H9 (cell line): ENCODE data around the gene B4GALNT2. TPM values are rescaled to one million over a fixed set of nuclear protein-coding genes. Genes with fewer than 3 reads are reported as not detected.

Experiments
- DNase-seq: peaks from one replicate; pipeline ENCODE4 v3.0.0-alpha.2; 2017
- H2AFZ ChIP-seq: one replicate; pipeline ENCODE4 v1.6.1; 2013; ENCODE audit warnings: mild to moderate bottlenecking, low read length, control low read depth, moderate library complexity
- H2AK5ac ChIP-seq: 2 replicates; pipeline ENCODE4 v1.6.1; 2013; ENCODE audit warnings: low read length, control low read depth, mixed read lengths; ENCODE audit not compliant: insufficient read length
- H2BK120ac ChIP-seq: one replicate; pipeline ENCODE4 v1.6.1; 2013; ENCODE audit warnings: low read depth, mild to moderate bottlenecking, low read length, control low read depth, inconsistent platforms; ENCODE audit not compliant: poor library complexity, severe bottlenecking
- H2BK12ac ChIP-seq: 2 replicates; pipeline ENCODE4 v1.6.1; 2013; ENCODE audit warnings: low read length, control low read depth, mixed read lengths, low read depth; ENCODE audit not compliant: insufficient read length
- H2BK15ac ChIP-seq: 2 replicates; pipeline ENCODE4 v1.6.1; 2013; ENCODE audit warnings: low read depth, low read length, control low read depth
- H2BK20ac ChIP-seq: one replicate; pipeline ENCODE4 v1.6.1; 2013; ENCODE audit warnings: low read depth, mild to moderate bottlenecking, low read length, control low read depth, inconsistent platforms; ENCODE audit not compliant: poor library complexity, severe bottlenecking
- H2BK5ac ChIP-seq: 2 replicates; pipeline ENCODE4 v1.6.1; 2013; ENCODE audit warnings: low read length, control low read depth, mixed read lengths; ENCODE audit not compliant: insufficient read length
- H3K14ac ChIP-seq: 2 replicates; pipeline ENCODE4 v1.6.1; 2013; ENCODE audit warnings: low read length, control low read depth; ENCODE audit not compliant: insufficient read depth
- H3K18ac ChIP-seq: 2 replicates; pipeline ENCODE4 v1.6.1; 2013; ENCODE audit warnings: low read depth, mild to moderate bottlenecking, mixed read lengths, low read length, control low read depth; ENCODE audit not compliant: insufficient read length
- H3K23ac ChIP-seq: 2 replicates; pipeline ENCODE4 v1.6.1; 2013; ENCODE audit warnings: low read length, control low read depth, mixed read lengths, low read depth; ENCODE audit not compliant: insufficient read length
- H3K23me2 ChIP-seq: 2 replicates; pipeline ENCODE4 v1.6.1; 2013; ENCODE audit warnings: low read depth, mild to moderate bottlenecking, mixed read lengths, low read length, control low read depth; ENCODE audit not compliant: insufficient read length, poor library complexity, severe bottlenecking
- H3K27ac ChIP-seq: 2 replicates; pipeline ENCODE4 v1.5.1; 2013; ENCODE audit warnings: low read length, control low read depth, mixed read lengths, low read depth; ENCODE audit not compliant: insufficient read length
- H3K27me3 ChIP-seq: 2 replicates; pipeline ENCODE4 v1.6.1; 2013; ENCODE audit warnings: low read length, control low read depth, inconsistent platforms; ENCODE audit not compliant: insufficient read depth
- H3K4ac ChIP-seq: 2 replicates; pipeline ENCODE4 v1.6.1; 2013; ENCODE audit warnings: low read depth, mild to moderate bottlenecking, control low read depth, inconsistent platforms, low read length, moderate library complexity
- H3K4me1 ChIP-seq: 2 replicates; pipeline ENCODE4 v1.6.1; 2013; ENCODE audit warnings: low read length, control low read depth, inconsistent platforms; ENCODE audit not compliant: insufficient read depth
- H3K4me2 ChIP-seq: 2 replicates; pipeline ENCODE4 v1.6.1; 2013; ENCODE audit warnings: low read length, control low read depth, mixed read lengths; ENCODE audit not compliant: insufficient read length, insufficient read depth
- H3K56ac ChIP-seq: 2 replicates; pipeline ENCODE4 v1.6.1; 2013; ENCODE audit warnings: low read depth, mild to moderate bottlenecking, mixed read lengths, low read length, control low read depth; ENCODE audit not compliant: insufficient read length
- H3K79me1 ChIP-seq: 2 replicates; pipeline ENCODE4 v1.6.1; 2013; ENCODE audit warnings: low read depth, mild to moderate bottlenecking, moderate library complexity, low read length, control low read depth, inconsistent platforms; ENCODE audit not compliant: insufficient read depth, poor library complexity, severe bottlenecking
- H3K79me2 ChIP-seq: 2 replicates; pipeline ENCODE4 v1.6.1; 2013; ENCODE audit warnings: low read length, control low read depth, inconsistent platforms; ENCODE audit not compliant: insufficient read depth
- H3K9ac ChIP-seq: 2 replicates; pipeline ENCODE4 v1.6.1; 2013; ENCODE audit warnings: low read length, control low read depth, mixed read lengths; ENCODE audit not compliant: insufficient read length; ENCODE audit errors: extremely low read depth
- H3K9me3 ChIP-seq: one replicate; pipeline ENCODE4 v1.6.1; 2013; ENCODE audit warnings: low read depth, low read length, inconsistent platforms; ENCODE audit not compliant: control insufficient read depth
- H3T11ph ChIP-seq: one replicate; pipeline ENCODE4 v1.6.1; 2013; ENCODE audit warnings: mild to moderate bottlenecking, low read length, control low read depth, inconsistent platforms
- H4K20me1 ChIP-seq: one replicate; pipeline ENCODE4 v1.6.1; 2013; ENCODE audit not compliant: control insufficient read depth, insufficient read length, insufficient read depth
- H4K5ac ChIP-seq: 2 replicates; pipeline ENCODE4 v1.6.1; 2013; ENCODE audit warnings: low read depth, mild to moderate bottlenecking, mixed read lengths, low read length, control low read depth; ENCODE audit not compliant: insufficient read length
- H4K8ac ChIP-seq: replicated peaks from 2 replicates; pipeline ENCODE4 v1.6.1; 2013; ENCODE audit warnings: low read length, control low read depth, mixed read lengths, low read depth; ENCODE audit not compliant: insufficient read length
- H4K91ac ChIP-seq: 2 replicates; pipeline ENCODE4 v1.6.1; 2013; ENCODE audit warnings: low read depth, mild to moderate bottlenecking, moderate library complexity, mixed read lengths, low read length, control low read depth; ENCODE audit not compliant: insufficient read length
- H3K27ac Mint-ChIP-seq, 3 experiments: 2 replicates in 2 of 3; 3 replicates in 1 of 3; pipeline ENCODE4 v1.8.0; 2020 to 2021; ENCODE audit warnings: mixed read lengths in 3 of 3, mild to moderate bottlenecking in 1 of 3, moderate library complexity in 1 of 3
- H3K27me3 Mint-ChIP-seq: 2 replicates; pipeline ENCODE4 v1.8.0; 2021; ENCODE audit warnings: low read depth, mild to moderate bottlenecking, moderate library complexity, mixed read lengths
- H3K36me3 Mint-ChIP-seq, 3 experiments: 2 replicates in 2 of 3; 3 replicates in 1 of 3; pipeline ENCODE4 v1.8.0; 2020 to 2021; ENCODE audit warnings: low read depth in 3 of 3, mixed read lengths in 3 of 3; ENCODE audit not compliant: insufficient read depth in 1 of 3
- H3K4me1 Mint-ChIP-seq, 2 experiments: 2 replicates each; pipeline ENCODE4 v1.8.0; 2020; ENCODE audit warnings: mixed read lengths in 2 of 2
- H3K4me3 Mint-ChIP-seq, 2 experiments: 2 replicates in 1 of 2; 3 replicates in 1 of 2; pipeline ENCODE4 v1.8.0; 2020 to 2021; ENCODE audit warnings: mild to moderate bottlenecking in 2 of 2, mixed read lengths in 2 of 2, moderate library complexity in 1 of 2
- H3K9me3 Mint-ChIP-seq, 2 experiments: 2 replicates in 1 of 2; 3 replicates in 1 of 2; pipeline ENCODE4 v1.8.0; 2020; ENCODE audit warnings: mild to moderate bottlenecking in 2 of 2, mixed read lengths in 2 of 2, moderate library complexity in 1 of 2
- WGBS: extraction: QIAGEN DNeasy Blood & Tissue Kit; methylation state at CpG from one replicate; pipeline ENCODE4 v1.1.7; 2013; ENCODE audit warnings: missing lambda C conversion rate, low lambda C conversion rate, mixed read lengths; ENCODE audit not compliant: insufficient read length; ENCODE audit errors: extremely low coverage; 5-methylcytosine and 5-hydroxymethylcytosine counted together
- total RNA-seq: library from RNA; stranded (reverse); gene quantifications from 2 replicates; pipeline ENCODE4 v1.2.1, GENCODE V29; 2021
- TF ChIP-seq, protein P1 (sequence below): fragments of 200-600 bp; sonication (generic); conservative IDR thresholded peaks from 3 replicates; pipeline ENCODE4 v1.8.0; 2021; ENCODE audit warnings: antibody characterized with exemption, mild to moderate bottlenecking

B4GALNT2 gene
- total RNA-seq, 1 experiment from 2014 or later, result not detected

DNA sequence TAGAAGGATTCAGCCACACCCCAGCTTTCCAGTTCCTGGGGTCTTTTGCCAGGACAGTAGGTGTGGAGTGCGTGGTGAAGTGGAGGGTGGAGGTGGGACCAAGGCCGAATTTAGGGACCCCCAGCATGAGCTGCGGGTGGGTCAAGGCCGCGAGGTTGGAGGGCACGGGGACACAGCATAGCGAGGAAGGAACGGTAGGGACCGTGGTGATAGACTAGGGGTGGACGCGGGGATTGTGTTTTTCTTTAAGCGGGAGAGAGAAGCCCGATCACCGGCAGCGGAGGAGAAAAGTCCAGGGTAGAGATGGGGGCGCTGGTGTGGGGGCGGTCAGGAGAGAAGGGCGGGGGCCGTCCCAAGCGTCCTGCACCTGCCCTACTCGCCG is 261 bp upstream of the B4GALNT2 start:
- H3K79me2 ChIP-seq, result no peaks in the 10 kb centered on the region
- no peak for DNase-seq
- no peaks in the 10 kb centered on the region for H4K20me1 ChIP-seq
- no peak overlapping the region for H3K27ac ChIP-seq
- peaks cover 13% of the 10 kb centered on the region for H3K23me2 ChIP-seq
- Mint-ChIP-seq H3K36me3 (peaks cover 11 to 28% (median 18%) of the 10 kb centered on the region in 3 experiments), H3K27ac (peak overlapping the region in 1 of 3 experiments; percentile 18; a peak in 1 of 7 replicates), H3K9me3 (peaks cover 25 to 32% of the 10 kb centered on the region in 2 experiments), H3K4me1 (peaks cover 3 to 5% of the 10 kb centered on the region in 2 experiments; a peak in 2 of 4 replicates), H3K27me3 (peaks cover 81% of the 10 kb centered on the region), H3K4me3 (peak overlapping the region; percentile 69 to 81)
- no peak overlapping the region for H3K56ac ChIP-seq
- no peak overlapping the region for H3T11ph ChIP-seq
- no peak overlapping the region for H2BK15ac ChIP-seq
- peak overlapping the region; percentile 47 for H3K4me2 ChIP-seq
- no peaks in the 10 kb centered on the region; the same call in 1 of the 2 replicates for H3K4me1 ChIP-seq
- H4K91ac ChIP-seq, result no peak overlapping the region
- no CpG with 5 or more reads among the region's 22 CpGs for WGBS
- peaks cover 18% of the 10 kb centered on the region; the same call in 1 of the 2 replicates for H3K27me3 ChIP-seq
- H2BK5ac ChIP-seq, result no peak overlapping the region
- H3K14ac ChIP-seq, result no peak overlapping the region
- no peak overlapping the region for H3K9ac ChIP-seq
- no peak overlapping the region for H2BK20ac ChIP-seq
- TF ChIP-seq, protein P1, sequence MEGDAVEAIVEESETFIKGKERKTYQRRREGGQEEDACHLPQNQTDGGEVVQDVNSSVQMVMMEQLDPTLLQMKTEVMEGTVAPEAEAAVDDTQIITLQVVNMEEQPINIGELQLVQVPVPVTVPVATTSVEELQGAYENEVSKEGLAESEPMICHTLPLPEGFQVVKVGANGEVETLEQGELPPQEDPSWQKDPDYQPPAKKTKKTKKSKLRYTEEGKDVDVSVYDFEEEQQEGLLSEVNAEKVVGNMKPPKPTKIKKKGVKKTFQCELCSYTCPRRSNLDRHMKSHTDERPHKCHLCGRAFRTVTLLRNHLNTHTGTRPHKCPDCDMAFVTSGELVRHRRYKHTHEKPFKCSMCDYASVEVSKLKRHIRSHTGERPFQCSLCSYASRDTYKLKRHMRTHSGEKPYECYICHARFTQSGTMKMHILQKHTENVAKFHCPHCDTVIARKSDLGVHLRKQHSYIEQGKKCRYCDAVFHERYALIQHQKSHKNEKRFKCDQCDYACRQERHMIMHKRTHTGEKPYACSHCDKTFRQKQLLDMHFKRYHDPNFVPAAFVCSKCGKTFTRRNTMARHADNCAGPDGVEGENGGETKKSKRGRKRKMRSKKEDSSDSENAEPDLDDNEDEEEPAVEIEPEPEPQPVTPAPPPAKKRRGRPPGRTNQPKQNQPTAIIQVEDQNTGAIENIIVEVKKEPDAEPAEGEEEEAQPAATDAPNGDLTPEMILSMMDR, result no peak
- H2BK12ac ChIP-seq, result no peak overlapping the region
- H4K5ac ChIP-seq, result no peak overlapping the region
- no peak overlapping the region for H2AFZ ChIP-seq
- H4K8ac ChIP-seq, result no peak overlapping the region
- no peaks in the 10 kb centered on the region for H3K79me1 ChIP-seq
- no peak overlapping the region for H3K18ac ChIP-seq
- no peak overlapping the region for H2AK5ac ChIP-seq
- H3K23ac ChIP-seq, result no peak overlapping the region
- no peak overlapping the region for H2BK120ac ChIP-seq
- peaks cover 16% of the 10 kb centered on the region for H3K9me3 ChIP-seq
- H3K4ac ChIP-seq, result no peak overlapping the region
